ENCODE measurements around the gene EMSY.

DNA sequence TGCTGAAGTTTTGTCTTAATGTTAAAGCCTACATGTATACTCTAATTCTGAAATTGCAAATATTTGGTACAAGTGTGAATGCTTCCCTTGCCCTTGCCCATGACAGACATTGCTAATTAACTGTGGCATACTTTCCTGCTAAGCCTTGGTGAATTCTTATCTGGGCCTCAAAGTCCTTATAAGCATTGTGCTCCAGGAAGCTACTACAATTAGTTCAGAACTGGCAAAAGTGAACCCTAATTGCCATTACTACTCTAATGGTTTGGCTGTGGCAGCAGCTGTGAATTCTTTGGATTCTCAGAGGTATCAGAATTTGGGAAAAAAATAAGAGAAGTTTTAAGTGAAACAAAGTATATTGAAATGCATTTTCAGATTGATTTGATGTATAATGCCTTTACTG lies 24.3 kb downstream of the EMSY start:
- TF ChIP-seq, protein P1, sequence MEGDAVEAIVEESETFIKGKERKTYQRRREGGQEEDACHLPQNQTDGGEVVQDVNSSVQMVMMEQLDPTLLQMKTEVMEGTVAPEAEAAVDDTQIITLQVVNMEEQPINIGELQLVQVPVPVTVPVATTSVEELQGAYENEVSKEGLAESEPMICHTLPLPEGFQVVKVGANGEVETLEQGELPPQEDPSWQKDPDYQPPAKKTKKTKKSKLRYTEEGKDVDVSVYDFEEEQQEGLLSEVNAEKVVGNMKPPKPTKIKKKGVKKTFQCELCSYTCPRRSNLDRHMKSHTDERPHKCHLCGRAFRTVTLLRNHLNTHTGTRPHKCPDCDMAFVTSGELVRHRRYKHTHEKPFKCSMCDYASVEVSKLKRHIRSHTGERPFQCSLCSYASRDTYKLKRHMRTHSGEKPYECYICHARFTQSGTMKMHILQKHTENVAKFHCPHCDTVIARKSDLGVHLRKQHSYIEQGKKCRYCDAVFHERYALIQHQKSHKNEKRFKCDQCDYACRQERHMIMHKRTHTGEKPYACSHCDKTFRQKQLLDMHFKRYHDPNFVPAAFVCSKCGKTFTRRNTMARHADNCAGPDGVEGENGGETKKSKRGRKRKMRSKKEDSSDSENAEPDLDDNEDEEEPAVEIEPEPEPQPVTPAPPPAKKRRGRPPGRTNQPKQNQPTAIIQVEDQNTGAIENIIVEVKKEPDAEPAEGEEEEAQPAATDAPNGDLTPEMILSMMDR (conservative IDR thresholded peaks at IDR 0.05), result no peak
- no peak for TF ChIP-seq ZFX (IDR thresholded peaks at IDR 0.05)
